ENCODE measurements around the gene SH3RF3. TPM values are rescaled to one million over a fixed set of nuclear protein-coding genes. Genes with fewer than 3 reads are reported as not detected.

Gene SH3RF3
- total RNA-seq, 4 donors from 2014 or later = 2.8 to 5.7 (median 3.0) TPM

GRCh38 chr2:109403841-109404201 lies 274.8 kb downstream of the SH3RF3 start:
- Histone ChIP-seq H3K36me3 (no peaks in the 10 kb centered on the region), H3K9me3 (no peaks in the 10 kb centered on the region), H3K4me3 (no peak overlapping the region), H3K27me3 (no peaks in the 10 kb centered on the region), H3K27ac (no peak overlapping the region), H3K4me1 (peaks cover 6 to 18% of the 10 kb centered on the region in 2 donors)
- ATAC-seq (no peak), DNase-seq (no peak)
- in situ Hi-C loops (cut with MboI; ENCODE audit: low sequenced_read_pairs in 4 of 4) = no loop called here
- no peak for TF ChIP-seq POLR2A (IDR thresholded peaks at IDR 0.05)
- TF ChIP-seq CTCF (IDR thresholded peaks at IDR 0.05 in 4 of 5, conservative IDR thresholded peaks at IDR 0.05 in 1 of 5) = no peak
- intact Hi-C loops (cut with DNase I; ENCODE audit: low total_unique reads) = no loop called here

- H3K4me1 ChIP-seq = peaks cover 6 to 18% of the 10 kb centered on the region in 2 donors
- H3K9me3 ChIP-seq = no peaks in the 10 kb centered on the region
- DNase-seq = no peak
- no peak overlapping the region for H3K4me3 ChIP-seq
- TF ChIP-seq POLR2A (IDR thresholded peaks at IDR 0.05) (no peak), CTCF (IDR thresholded peaks at IDR 0.05 in 4 of 5, conservative IDR thresholded peaks at IDR 0.05 in 1 of 5) (no peak)
- no peak overlapping the region for H3K27ac ChIP-seq
- in situ Hi-C loops (cut with MboI; ENCODE audit: low sequenced_read_pairs in 4 of 4) = no loop called here
- H3K27me3 ChIP-seq = no peaks in the 10 kb centered on the region
- no peaks in the 10 kb centered on the region for H3K36me3 ChIP-seq
- intact Hi-C loops (cut with DNase I; ENCODE audit: low total_unique reads) = no loop called here
- ATAC-seq = no peak
These were observed 275.7 kb downstream of the SH3RF3 start for GRCh38 chr2:109404681-109405080.

GRCh38 chr2:109405873-109406272 lies 276.9 kb downstream of the SH3RF3 start:
- ATAC-seq = no peak

GRCh38 chr2:109406301-109406700 lies 277.3 kb downstream of the SH3RF3 start:
- H3K27me3 ChIP-seq = no peaks in the 10 kb centered on the region
- DNase-seq (no peak), ATAC-seq (no peak)
- H3K36me3 ChIP-seq = no peaks in the 10 kb centered on the region
- TF ChIP-seq CTCF (IDR thresholded peaks at IDR 0.05 in 4 of 5, conservative IDR thresholded peaks at IDR 0.05 in 1 of 5) = no peak
- TF ChIP-seq POLR2A (IDR thresholded peaks at IDR 0.05) = no peak
- H3K4me1 ChIP-seq = peaks cover 4 to 12% of the 10 kb centered on the region in 2 donors
- no peaks in the 10 kb centered on the region for H3K9me3 ChIP-seq
- no peak overlapping the region for H3K27ac ChIP-seq
- intact Hi-C loops (cut with DNase I; ENCODE audit: low total_unique reads) = no loop called here
- H3K4me3 ChIP-seq = no peak overlapping the region
- in situ Hi-C loops (cut with MboI; ENCODE audit: low sequenced_read_pairs in 4 of 4) = no loop called here

More at GRCh38 chr2:109405873-109406272, 276.9 kb downstream of the SH3RF3 start:
- in situ Hi-C loops (cut with MboI; ENCODE audit: low sequenced_read_pairs in 4 of 4) (no loop called here), intact Hi-C loops (cut with DNase I; ENCODE audit: low total_unique reads) (no loop called here)
- H3K27ac ChIP-seq = no peak overlapping the region
- no peak overlapping the region for H3K4me3 ChIP-seq
- no peak for DNase-seq
- TF ChIP-seq CTCF (IDR thresholded peaks at IDR 0.05 in 4 of 5, conservative IDR thresholded peaks at IDR 0.05 in 1 of 5) (no peak), POLR2A (IDR thresholded peaks at IDR 0.05) (no peak)
- no peaks in the 10 kb centered on the region for H3K27me3 ChIP-seq
- H3K9me3 ChIP-seq = no peaks in the 10 kb centered on the region
- no peaks in the 10 kb centered on the region for H3K36me3 ChIP-seq
- peaks cover 6 to 16% of the 10 kb centered on the region in 2 donors for H3K4me1 ChIP-seq
